ENCODE data around the gene ELL.

DNA sequence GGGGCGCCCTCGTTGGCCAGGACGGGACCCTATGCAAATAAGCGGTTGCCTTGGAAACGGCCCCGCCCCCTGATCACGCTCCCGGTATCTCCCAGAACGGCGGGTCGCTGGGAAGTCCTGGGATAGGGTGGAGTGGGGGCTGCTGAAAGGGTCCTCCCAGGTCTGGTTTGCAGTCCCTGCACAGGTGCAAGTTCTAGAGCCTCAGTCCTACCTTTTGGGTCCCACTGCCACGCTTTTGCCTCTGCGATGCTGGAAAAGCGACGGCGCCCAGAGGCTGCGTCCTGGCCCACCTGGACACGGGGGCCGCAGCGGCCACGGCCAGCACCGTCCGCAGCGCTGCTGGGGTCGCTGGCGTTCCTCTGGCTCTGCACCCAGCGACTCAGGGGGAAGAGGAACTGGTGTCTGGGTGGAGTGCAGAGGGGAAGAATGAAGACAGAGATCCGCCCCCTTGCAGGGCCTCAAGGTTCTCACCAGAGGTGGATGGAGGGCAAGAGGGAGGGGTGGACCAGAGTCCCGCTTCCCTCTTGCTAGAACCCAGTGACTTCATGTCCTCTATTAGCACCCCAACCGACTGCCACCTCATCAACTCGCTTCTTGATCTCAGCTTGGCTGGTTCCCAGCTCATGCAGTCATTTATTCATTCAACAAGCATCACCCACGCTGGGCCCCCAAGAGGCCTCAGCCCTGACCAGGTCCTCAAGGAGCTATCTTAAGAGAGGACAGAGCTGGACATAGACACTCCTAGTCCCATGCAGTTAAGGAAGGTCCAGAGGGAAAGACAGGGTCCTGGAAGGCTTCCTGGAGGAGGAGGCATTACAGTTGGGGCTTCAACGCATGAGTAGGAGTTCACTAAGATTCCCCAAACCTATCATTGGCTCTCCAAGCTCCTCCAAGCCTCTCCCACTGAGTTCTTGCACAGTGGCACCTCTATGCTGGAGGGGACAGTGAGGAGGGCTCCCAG is 124.3 kb downstream of the ELL start, which contains the start of gene LRRC25:
- no peak for TF ChIP-seq CTCF (IDR thresholded peaks at IDR 0.05)
- TF ChIP-seq POLR2AphosphoS5 (IDR thresholded peaks at IDR 0.05; ENCODE audit: insufficient read depth in 1 of 2, low read depth in 1 of 2) = no peak
- TF ChIP-seq POLR2A (IDR thresholded peaks at IDR 0.05) = no peak
